WTC11 (cell line): Measurements from ENCODE around the gene COQ9.

ENCODE experiments used
- ESRRA ChIP-seq: sonication (generic); formaldehyde crosslinking; IDR thresholded peaks from 2 replicates; pipeline ENCODE4 v1.8.1; 2022; ENCODE audit warnings: mild to moderate bottlenecking, missing genetic modification reagents, borderline replicate concordance
- JUN ChIP-seq: sonication (generic); formaldehyde crosslinking; IDR thresholded peaks from 2 replicates; pipeline ENCODE4 v1.8.0; 2023; ENCODE audit warnings: mild to moderate bottlenecking, missing genetic modification reagents
- NR1H2 ChIP-seq: sonication (generic); formaldehyde crosslinking; IDR thresholded peaks from 2 replicates; pipeline ENCODE4 v1.9.0; 2021; ENCODE audit warnings: mild to moderate bottlenecking, moderate library complexity, missing genetic modification reagents
- SP1 ChIP-seq: sonication (generic); formaldehyde crosslinking; conservative IDR thresholded peaks from 2 replicates; pipeline ENCODE4 v1.8.1; 2022; ENCODE audit warnings: missing genetic modification reagents
- TF ChIP-seq, protein P1 (sequence below): sonication (generic); formaldehyde crosslinking; IDR thresholded peaks from 2 replicates; pipeline ENCODE4 v1.8.0; 2022; ENCODE audit warnings: mild to moderate bottlenecking, missing genetic modification reagents
- TF ChIP-seq, protein P2 (sequence below): fragments of 200-600 bp; IDR thresholded peaks from 2 replicates; pipeline ENCODE4 v1.8.0; 2022; ENCODE audit warnings: antibody characterized with exemption
- TF ChIP-seq, protein P3 (sequence below): sonication (generic); formaldehyde crosslinking; IDR thresholded peaks from 2 replicates; pipeline ENCODE4 v1.8.1; 2022; ENCODE audit warnings: low read depth, missing genetic modification reagents, borderline replicate concordance
- TF ChIP-seq, protein P4 (sequence below): sonication (generic); formaldehyde crosslinking; IDR thresholded peaks from 2 replicates; pipeline ENCODE4 v1.8.1; 2023; ENCODE audit warnings: mild to moderate bottlenecking, missing genetic modification reagents, moderate library complexity
- TF ChIP-seq, protein P5 (sequence below): sonication (generic); formaldehyde crosslinking; IDR thresholded peaks from 2 replicates; pipeline ENCODE4 v1.8.1; 2023; ENCODE audit warnings: mild to moderate bottlenecking, missing genetic modification reagents, moderate library complexity

DNA sequence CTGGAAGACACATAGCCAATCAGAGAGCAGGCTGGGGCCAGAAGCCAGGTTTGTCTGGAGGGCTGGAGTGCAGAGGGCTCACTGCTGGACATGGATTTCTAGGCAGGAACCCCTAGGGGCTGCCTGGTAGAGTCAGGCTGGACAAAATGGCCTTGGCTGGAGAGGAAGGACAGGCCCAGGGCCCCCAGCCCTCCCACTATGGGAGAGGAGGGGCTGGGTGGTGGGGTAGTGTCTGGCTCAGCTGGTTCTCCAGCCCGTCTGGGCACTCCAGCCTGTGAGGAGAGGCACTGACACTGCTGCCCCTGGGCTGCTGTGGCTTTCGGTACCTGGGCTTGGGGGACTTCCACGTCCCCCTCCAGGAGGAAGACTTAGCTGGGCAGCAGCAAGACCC is 60.8 kb downstream of the COQ9 start:
- TF ChIP-seq, protein P1, sequence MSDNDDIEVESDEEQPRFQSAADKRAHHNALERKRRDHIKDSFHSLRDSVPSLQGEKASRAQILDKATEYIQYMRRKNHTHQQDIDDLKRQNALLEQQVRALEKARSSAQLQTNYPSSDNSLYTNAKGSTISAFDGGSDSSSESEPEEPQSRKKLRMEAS (CRISPR knock-in tag), result no peak
- TF ChIP-seq JUN (CRISPR knock-in tag) (no peak), ESRRA (CRISPR knock-in tag) (no peak), NR1H2 (CRISPR knock-in tag) (no peak), SP1 (CRISPR knock-in tag) (no peak)
- TF ChIP-seq, protein P2, sequence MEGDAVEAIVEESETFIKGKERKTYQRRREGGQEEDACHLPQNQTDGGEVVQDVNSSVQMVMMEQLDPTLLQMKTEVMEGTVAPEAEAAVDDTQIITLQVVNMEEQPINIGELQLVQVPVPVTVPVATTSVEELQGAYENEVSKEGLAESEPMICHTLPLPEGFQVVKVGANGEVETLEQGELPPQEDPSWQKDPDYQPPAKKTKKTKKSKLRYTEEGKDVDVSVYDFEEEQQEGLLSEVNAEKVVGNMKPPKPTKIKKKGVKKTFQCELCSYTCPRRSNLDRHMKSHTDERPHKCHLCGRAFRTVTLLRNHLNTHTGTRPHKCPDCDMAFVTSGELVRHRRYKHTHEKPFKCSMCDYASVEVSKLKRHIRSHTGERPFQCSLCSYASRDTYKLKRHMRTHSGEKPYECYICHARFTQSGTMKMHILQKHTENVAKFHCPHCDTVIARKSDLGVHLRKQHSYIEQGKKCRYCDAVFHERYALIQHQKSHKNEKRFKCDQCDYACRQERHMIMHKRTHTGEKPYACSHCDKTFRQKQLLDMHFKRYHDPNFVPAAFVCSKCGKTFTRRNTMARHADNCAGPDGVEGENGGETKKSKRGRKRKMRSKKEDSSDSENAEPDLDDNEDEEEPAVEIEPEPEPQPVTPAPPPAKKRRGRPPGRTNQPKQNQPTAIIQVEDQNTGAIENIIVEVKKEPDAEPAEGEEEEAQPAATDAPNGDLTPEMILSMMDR, result no peak
- TF ChIP-seq, protein P3, sequence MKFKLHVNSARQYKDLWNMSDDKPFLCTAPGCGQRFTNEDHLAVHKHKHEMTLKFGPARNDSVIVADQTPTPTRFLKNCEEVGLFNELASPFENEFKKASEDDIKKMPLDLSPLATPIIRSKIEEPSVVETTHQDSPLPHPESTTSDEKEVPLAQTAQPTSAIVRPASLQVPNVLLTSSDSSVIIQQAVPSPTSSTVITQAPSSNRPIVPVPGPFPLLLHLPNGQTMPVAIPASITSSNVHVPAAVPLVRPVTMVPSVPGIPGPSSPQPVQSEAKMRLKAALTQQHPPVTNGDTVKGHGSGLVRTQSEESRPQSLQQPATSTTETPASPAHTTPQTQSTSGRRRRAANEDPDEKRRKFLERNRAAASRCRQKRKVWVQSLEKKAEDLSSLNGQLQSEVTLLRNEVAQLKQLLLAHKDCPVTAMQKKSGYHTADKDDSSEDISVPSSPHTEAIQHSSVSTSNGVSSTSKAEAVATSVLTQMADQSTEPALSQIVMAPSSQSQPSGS, result no peak
- TF ChIP-seq, protein P4, sequence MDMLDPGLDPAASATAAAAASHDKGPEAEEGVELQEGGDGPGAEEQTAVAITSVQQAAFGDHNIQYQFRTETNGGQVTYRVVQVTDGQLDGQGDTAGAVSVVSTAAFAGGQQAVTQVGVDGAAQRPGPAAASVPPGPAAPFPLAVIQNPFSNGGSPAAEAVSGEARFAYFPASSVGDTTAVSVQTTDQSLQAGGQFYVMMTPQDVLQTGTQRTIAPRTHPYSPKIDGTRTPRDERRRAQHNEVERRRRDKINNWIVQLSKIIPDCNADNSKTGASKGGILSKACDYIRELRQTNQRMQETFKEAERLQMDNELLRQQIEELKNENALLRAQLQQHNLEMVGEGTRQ (CRISPR knock-in tag), result no peak
- TF ChIP-seq, protein P5, sequence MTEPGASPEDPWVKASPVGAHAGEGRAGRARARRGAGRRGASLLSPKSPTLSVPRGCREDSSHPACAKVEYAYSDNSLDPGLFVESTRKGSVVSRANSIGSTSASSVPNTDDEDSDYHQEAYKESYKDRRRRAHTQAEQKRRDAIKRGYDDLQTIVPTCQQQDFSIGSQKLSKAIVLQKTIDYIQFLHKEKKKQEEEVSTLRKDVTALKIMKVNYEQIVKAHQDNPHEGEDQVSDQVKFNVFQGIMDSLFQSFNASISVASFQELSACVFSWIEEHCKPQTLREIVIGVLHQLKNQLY, result no peak
